Measurements from ENCODE around the gene POLH. TPM values are rescaled to one million over a fixed set of nuclear protein-coding genes. Genes with fewer than 3 reads are reported as not detected.

Gene POLH
- total and polyA plus RNA-seq, 9 of the 15 experiments (the other 6 are each of a cell fraction or from before 2014, with no cell fraction given), result 5.8 to 31.6 (median 20.6) TPM

DNA sequence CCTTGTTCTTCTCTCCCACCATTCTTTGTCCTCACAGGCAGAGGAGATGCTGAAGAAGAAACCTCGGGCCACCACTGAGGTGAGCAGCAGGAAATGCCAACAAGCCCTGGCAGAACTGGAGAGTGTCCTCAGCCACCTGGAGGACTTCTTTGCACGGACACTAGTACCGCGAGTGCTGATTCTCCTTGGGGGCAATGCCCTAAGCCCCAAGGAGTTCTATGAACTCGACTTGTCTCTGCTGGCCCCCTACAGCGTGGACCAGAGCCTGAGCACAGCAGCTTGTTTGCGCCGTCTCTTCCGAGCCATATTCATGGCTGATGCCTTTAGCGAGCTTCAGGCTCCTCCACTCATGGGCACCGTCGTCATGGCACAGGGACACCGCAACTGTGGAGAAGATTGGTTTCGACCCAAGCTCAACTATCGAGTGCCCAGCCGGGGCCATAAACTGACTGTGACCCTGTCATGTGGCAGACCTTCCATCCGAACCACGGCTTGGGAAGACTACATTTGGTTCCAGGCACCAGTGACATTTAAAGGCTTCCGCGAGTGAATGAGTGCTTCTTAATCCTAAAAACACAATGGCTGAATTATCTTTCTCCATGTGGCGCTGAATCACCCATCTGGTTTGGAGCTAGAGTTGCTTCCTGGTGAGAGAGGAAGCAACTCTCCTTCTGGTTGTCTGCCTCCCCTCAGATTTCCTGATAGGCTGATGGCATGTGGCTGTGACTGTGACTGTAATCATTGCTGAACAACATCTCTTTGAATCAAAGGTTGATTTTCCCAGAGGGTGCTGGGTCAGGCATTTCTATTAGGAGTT is 64.2 kb downstream of the POLH start (continued):
- TF ChIP-seq, protein P1, sequence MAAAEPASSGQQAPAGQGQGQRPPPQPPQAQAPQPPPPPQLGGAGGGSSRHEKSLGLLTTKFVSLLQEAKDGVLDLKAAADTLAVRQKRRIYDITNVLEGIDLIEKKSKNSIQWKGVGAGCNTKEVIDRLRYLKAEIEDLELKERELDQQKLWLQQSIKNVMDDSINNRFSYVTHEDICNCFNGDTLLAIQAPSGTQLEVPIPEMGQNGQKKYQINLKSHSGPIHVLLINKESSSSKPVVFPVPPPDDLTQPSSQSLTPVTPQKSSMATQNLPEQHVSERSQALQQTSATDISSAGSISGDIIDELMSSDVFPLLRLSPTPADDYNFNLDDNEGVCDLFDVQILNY (CRISPR knock-in tag; IDR thresholded peaks at IDR 0.05), result no peak
- TF ChIP-seq, protein P2, sequence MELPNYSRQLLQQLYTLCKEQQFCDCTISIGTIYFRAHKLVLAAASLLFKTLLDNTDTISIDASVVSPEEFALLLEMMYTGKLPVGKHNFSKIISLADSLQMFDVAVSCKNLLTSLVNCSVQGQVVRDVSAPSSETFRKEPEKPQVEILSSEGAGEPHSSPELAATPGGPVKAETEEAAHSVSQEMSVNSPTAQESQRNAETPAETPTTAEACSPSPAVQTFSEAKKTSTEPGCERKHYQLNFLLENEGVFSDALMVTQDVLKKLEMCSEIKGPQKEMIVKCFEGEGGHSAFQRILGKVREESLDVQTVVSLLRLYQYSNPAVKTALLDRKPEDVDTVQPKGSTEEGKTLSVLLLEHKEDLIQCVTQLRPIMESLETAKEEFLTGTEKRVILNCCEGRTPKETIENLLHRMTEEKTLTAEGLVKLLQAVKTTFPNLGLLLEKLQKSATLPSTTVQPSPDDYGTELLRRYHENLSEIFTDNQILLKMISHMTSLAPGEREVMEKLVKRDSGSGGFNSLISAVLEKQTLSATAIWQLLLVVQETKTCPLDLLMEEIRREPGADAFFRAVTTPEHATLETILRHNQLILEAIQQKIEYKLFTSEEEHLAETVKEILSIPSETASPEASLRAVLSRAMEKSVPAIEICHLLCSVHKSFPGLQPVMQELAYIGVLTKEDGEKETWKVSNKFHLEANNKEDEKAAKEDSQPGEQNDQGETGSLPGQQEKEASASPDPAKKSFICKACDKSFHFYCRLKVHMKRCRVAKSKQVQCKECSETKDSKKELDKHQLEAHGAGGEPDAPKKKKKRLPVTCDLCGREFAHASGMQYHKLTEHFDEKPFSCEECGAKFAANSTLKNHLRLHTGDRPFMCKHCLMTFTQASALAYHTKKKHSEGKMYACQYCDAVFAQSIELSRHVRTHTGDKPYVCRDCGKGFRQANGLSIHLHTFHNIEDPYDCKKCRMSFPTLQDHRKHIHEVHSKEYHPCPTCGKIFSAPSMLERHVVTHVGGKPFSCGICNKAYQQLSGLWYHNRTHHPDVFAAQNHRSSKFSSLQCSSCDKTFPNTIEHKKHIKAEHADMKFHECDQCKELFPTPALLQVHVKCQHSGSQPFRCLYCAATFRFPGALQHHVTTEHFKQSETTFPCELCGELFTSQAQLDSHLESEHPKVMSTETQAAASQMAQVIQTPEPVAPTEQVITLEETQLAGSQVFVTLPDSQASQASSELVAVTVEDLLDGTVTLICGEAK (IDR thresholded peaks at IDR 0.05), result 0 out of 2 replicates have a peak, but pooled peaks have one; percentile 21
- TF ChIP-seq, protein P2 (CRISPR knock-in tag; IDR thresholded peaks at IDR 0.05), result no peak
- TF ChIP-seq CSDE1 (IDR thresholded peaks at IDR 0.05) (no peak), TBL1XR1 (IDR thresholded peaks at IDR 0.05; ENCODE audit: low read length in 2 of 2) (peak in 1 of 2 experiments; percentile 67; a peak in 2 of 4 replicates), ZNF354B (CRISPR knock-in tag; IDR thresholded peaks at IDR 0.05) (no peak), SAFB (IDR thresholded peaks at IDR 0.05; ENCODE audit: borderline replicate concordance, low read depth, low read length) (no peak)
- TF ChIP-seq, protein P3, sequence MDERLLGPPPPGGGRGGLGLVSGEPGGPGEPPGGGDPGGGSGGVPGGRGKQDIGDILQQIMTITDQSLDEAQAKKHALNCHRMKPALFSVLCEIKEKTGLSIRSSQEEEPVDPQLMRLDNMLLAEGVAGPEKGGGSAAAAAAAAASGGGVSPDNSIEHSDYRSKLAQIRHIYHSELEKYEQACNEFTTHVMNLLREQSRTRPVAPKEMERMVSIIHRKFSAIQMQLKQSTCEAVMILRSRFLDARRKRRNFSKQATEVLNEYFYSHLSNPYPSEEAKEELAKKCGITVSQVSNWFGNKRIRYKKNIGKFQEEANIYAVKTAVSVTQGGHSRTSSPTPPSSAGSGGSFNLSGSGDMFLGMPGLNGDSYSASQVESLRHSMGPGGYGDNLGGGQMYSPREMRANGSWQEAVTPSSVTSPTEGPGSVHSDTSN (CRISPR knock-in tag; IDR thresholded peaks at IDR 0.05; ENCODE audit: low read depth), result no peak
- TF ChIP-seq, protein P3 (tag; conservative IDR thresholded peaks at IDR 0.05; ENCODE audit: low read depth), result no peak
- TF ChIP-seq, protein P4, sequence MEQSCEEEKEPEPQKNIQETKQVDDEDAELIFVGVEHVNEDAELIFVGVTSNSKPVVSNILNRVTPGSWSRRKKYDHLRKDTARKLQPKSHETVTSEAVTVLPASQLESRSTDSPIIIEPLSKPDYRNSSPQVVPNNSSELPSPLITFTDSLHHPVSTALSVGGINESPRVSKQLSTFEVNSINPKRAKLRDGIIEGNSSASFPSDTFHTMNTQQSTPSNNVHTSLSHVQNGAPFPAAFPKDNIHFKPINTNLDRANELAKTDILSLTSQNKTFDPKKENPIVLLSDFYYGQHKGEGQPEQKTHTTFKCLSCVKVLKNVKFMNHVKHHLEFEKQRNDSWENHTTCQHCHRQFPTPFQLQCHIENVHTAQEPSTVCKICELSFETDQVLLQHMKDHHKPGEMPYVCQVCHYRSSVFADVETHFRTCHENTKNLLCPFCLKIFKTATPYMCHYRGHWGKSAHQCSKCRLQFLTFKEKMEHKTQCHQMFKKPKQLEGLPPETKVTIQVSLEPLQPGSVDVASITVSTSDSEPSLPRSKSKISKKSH (CRISPR knock-in tag; IDR thresholded peaks at IDR 0.05), result no peak
